Esophagus squamous epithelium (tissue), 5 donors: Measurements from ENCODE around the gene CRHR1. TPM values are rescaled to one million over a fixed set of nuclear protein-coding genes. Genes with fewer than 3 reads are reported as not detected.

Source experiments
- DNase-seq: peaks from one replicate; lab custom pipeline; 2025; lab: John Stamatoyannopoulos, UW
- H3K27ac ChIP-seq, 4 donors: fragments of 200-600 bp; sonication (generic); one replicate each; pipeline ENCODE4 v1.5.1; 2016 to 2019; ENCODE audit warnings: mild to moderate bottlenecking in 1 of 4
- H3K27me3 ChIP-seq, 4 donors: fragments of 200-600 bp; sonication (generic); 1 replicate in 3 of 4; 2 replicates in 1 of 4; pipeline versions ENCODE4 v1.5.1 to v1.6.0; 2017 to 2021; ENCODE audit warnings: antibody characterized with exemption in 1 of 4
- H3K36me3 ChIP-seq, 3 donors: fragments of 200-600 bp; sonication (generic); one replicate each; pipeline ENCODE4 v1.5.1; 2016 to 2019
- H3K4me1 ChIP-seq, 3 donors: fragments of 200-600 bp; sonication (generic); one replicate each; pipeline ENCODE4 v1.5.1; 2017 to 2019
- H3K4me3 ChIP-seq, 4 donors: fragments of 200-600 bp; sonication (generic); 1 replicate in 3 of 4; 2 replicates in 1 of 4; pipeline ENCODE4 v1.5.1; 2016 to 2019; ENCODE audit warnings: mild to moderate bottlenecking in 2 of 4, moderate library complexity in 1 of 4
- H3K9me3 ChIP-seq, 3 donors: fragments of 200-600 bp; sonication (generic); one replicate each; pipeline ENCODE4 v1.5.1; 2016 to 2019
- POLR2A ChIP-seq, 4 donors: fragments of 450-650 bp; IDR thresholded peaks; one replicate each; pipeline ENCODE4 v1.6.1; 2017; ENCODE audit warnings: antibody characterized with exemption in 4 of 4, mild to moderate bottlenecking in 4 of 4, moderate library complexity in 3 of 4
- WGBS, 2 donors: methylation state at CpG; one replicate each; pipeline ENCODE4 v1.1.5; 2018; 5-methylcytosine and 5-hydroxymethylcytosine counted together
- intact Hi-C: fragments of 100-400 bp; cut with DNase I; formaldehyde crosslinking; loops from one replicate; pipeline ENCODE4 v1.15.0; 2022
- total RNA-seq, 4 donors: library from RNA; depleted of rRNA; stranded (reverse); fragments of >200 nt; gene quantifications; one replicate each; pipeline ENCODE4 v1.1.0, GENCODE V29; 2016
- TF ChIP-seq, protein P1 (sequence below), 6 experiments: fragments of 450-650 bp in 4 of 6; fragments of 200-600 bp in 2 of 6; sonication (generic) in 2 of 6; IDR thresholded peaks; one replicate each; pipeline ENCODE4 v1.5.1; 2016 to 2019; ENCODE audit warnings: antibody characterized with exemption in 6 of 6, mild to moderate bottlenecking in 4 of 6, moderate library complexity in 4 of 6
- donor health status: DM: yes; HTN: yes; CAD: no.

CRHR1 gene
- total RNA-seq, 4 donors from 2014 or later, result not detected

DNA sequence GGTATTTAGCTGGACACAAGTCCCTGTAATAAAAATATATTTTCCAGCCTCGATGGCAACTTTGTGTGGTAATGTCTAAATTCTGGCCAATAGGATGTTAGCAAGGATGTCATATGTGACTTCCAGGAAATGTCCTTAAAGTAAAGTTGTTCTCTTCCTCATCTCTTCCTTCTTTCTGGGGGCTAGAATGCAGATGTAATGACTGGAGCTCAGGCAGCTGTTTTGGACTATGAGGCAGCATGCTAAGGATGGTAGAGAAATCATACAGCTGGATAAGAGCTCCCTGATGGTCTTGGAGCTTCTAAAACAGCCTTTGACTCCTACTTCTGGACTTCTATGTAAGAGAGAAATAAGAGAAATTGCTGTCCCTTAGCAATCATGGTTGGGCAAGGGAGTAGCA lies 93.3 kb downstream of the CRHR1 start:
- intact Hi-C loops, result no loop called here
- peaks cover 0 to 60% (median 0%) of the 10 kb centered on the region in 4 donors for H3K27me3 ChIP-seq
- WGBS, 2 donors, result 31 to 33% methylated on average over 1 of the region's 1 CpG

DNA sequence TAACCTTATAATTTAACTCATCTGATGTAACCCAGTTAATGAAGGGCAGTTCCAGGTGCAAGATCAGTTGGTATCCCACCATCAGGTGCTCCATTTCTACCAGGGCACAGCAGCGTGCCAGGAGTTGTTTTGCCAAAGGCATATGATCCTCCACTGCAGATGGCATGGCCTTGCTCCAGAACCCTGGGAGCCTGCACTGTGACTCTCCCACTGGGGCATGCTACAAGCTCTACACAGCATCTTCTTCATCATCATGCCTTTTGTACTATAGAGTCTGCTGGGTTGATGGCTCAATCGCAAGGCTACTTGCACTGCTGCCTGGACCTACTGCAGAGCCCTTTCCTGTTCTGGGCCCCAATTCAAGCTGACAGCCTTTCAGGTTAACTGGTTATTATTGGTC lies 98.9 kb downstream of the CRHR1 start:
- no peak for DNase-seq
- H3K9me3 ChIP-seq, result no peaks in the 10 kb centered on the region
- intact Hi-C loops, result loop anchor here (10.0 kb wide), 1 partner anchor 72 kb away; no protein-coding TSS in a partner anchor
- H3K27me3 ChIP-seq, result peaks cover 0 to 17% (median 0%) of the 10 kb centered on the region in 4 donors
- no peaks in the 10 kb centered on the region for H3K36me3 ChIP-seq
- H3K4me1 ChIP-seq, result no peaks in the 10 kb centered on the region
- TF ChIP-seq, protein P1, sequence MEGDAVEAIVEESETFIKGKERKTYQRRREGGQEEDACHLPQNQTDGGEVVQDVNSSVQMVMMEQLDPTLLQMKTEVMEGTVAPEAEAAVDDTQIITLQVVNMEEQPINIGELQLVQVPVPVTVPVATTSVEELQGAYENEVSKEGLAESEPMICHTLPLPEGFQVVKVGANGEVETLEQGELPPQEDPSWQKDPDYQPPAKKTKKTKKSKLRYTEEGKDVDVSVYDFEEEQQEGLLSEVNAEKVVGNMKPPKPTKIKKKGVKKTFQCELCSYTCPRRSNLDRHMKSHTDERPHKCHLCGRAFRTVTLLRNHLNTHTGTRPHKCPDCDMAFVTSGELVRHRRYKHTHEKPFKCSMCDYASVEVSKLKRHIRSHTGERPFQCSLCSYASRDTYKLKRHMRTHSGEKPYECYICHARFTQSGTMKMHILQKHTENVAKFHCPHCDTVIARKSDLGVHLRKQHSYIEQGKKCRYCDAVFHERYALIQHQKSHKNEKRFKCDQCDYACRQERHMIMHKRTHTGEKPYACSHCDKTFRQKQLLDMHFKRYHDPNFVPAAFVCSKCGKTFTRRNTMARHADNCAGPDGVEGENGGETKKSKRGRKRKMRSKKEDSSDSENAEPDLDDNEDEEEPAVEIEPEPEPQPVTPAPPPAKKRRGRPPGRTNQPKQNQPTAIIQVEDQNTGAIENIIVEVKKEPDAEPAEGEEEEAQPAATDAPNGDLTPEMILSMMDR (IDR thresholded peaks at IDR 0.05), result no peak
- TF ChIP-seq POLR2A (IDR thresholded peaks at IDR 0.05), result no peak
- no peak overlapping the region for H3K27ac ChIP-seq
- WGBS, 2 donors, result 100% methylated on average over 1 of the region's 2 CpGs; no CpG with 5 or more reads in 1 of the 2 donors
- no peak overlapping the region for H3K4me3 ChIP-seq

More for the DNA sequence above, 93.3 kb downstream of the CRHR1 start:
- H3K9me3 ChIP-seq, result no peaks in the 10 kb centered on the region
- no peaks in the 10 kb centered on the region for H3K36me3 ChIP-seq
- H3K4me1 ChIP-seq, result no peaks in the 10 kb centered on the region
- no peak for DNase-seq
- no peak overlapping the region for H3K4me3 ChIP-seq
- no peak overlapping the region for H3K27ac ChIP-seq
- TF ChIP-seq, protein P1 (IDR thresholded peaks at IDR 0.05), result no peak
- TF ChIP-seq POLR2A (IDR thresholded peaks at IDR 0.05), result no peak

Other genes starting within 250 kb of the CRHR1 start
- gene SPPL2C, start 60.6 kb downstream of the CRHR1 start, total RNA-seq, result not detected
- gene MAPT, start 110.2 kb downstream of the CRHR1 start, total RNA-seq, result 10 to 100 TPM in 1 of 4 donors, 1 to 10 TPM in 1, under 1 TPM in 2; 0.44 to 12.2 (median 3.3) TPM
- gene STH, start 214.9 kb downstream of the CRHR1 start, total RNA-seq, result not detected